Left lung (tissue), 10 donors: ENCODE measurements around the gene MSL2. TPM values are rescaled to one million over a fixed set of nuclear protein-coding genes. Genes with fewer than 3 reads are reported as not detected.
A peak's percentile ranks its signal among the peaks of the same experiment; 100 is the strongest.
"Not testable (repeated sequence)": the region's sequence is repeated elsewhere in the genome, so short reads cannot be mapped to it uniquely, and the experiment has no call there.

ENCODE experiments used
- ATAC-seq: fragments of 200-7000 bp; cut with Tn5 transposase; one replicate; pipeline ENCODE4 v1.9.1; 2020; ENCODE audit warnings: moderate library complexity
- DNase-seq, 4 donors: peaks; one replicate each; pipeline ENCODE4 v3.0.0-alpha.2; 2013 to 2020
- H3K27ac ChIP-seq, 2 donors: fragments of 200-600 bp; sonication (generic) in 1 of 2; one replicate each; pipeline versions ENCODE4 v1.5.0 to v1.8.0; 2020 to 2021
- H3K27me3 ChIP-seq, 2 donors: fragments of 200-600 bp; sonication (generic) in 1 of 2; one replicate each; pipeline versions ENCODE4 v1.5.0 to v1.8.0; 2020 to 2021
- H3K36me3 ChIP-seq, 2 donors: fragments of 200-600 bp; sonication (generic) in 1 of 2; one replicate each; pipeline versions ENCODE4 v1.5.0 to v1.8.0; 2020 to 2021
- H3K4me1 ChIP-seq, 2 donors: fragments of 200-600 bp; one replicate each; pipeline ENCODE4 v1.8.0; 2021
- H3K4me3 ChIP-seq, 2 donors: fragments of 200-600 bp; sonication (generic) in 1 of 2; one replicate each; pipeline versions ENCODE4 v1.5.0 to v1.8.0; 2020 to 2021; ENCODE audit warnings: mild to moderate bottlenecking in 1 of 2
- H3K9me3 ChIP-seq, 2 donors: fragments of 200-600 bp; sonication (generic) in 1 of 2; one replicate each; pipeline versions ENCODE4 v1.5.0 to v1.8.0; 2020 to 2021
- intact Hi-C, 2 donors: fragments of 100-400 bp; cut with DNase I; formaldehyde crosslinking; loops; one replicate each; pipeline versions ENCODE4 v1.11.2 to v1.14.2; 2022
- polyA plus RNA-seq, 6 donors: library from polyadenylated mRNA; unstranded; fragments of 120-200 nt; gene quantifications; one replicate each; pipeline ENCODE4 v1.2.1, GENCODE V29; 2013; ENCODE audit not compliant: insufficient read length in 6 of 6
- total RNA-seq, 2 donors: library from RNA; stranded (reverse); fragmentation: NEBNext Ultra II Directional; extraction: Animal tissue kit (Norgen Biotek cat#: 25700); gene quantifications; one replicate each; pipeline ENCODE4 v1.2.1, GENCODE V29; 2021
- TF ChIP-seq, protein P1 (sequence below), 2 donors: fragments of 200-600 bp; sonication (generic) in 1 of 2; IDR thresholded peaks; one replicate each; pipeline versions ENCODE4 v1.5.0 to v1.8.0; 2021; ENCODE audit warnings: antibody characterized with exemption in 2 of 2
- donor health status: DM: no; HTN: yes; CAD: no.
- donor health status: DM: no; HTN: no; CAD: no.

The MSL2 gene
- total and polyA plus RNA-seq, 8 donors = 25.8 to 51.3 (median 44.9) TPM

DNA sequence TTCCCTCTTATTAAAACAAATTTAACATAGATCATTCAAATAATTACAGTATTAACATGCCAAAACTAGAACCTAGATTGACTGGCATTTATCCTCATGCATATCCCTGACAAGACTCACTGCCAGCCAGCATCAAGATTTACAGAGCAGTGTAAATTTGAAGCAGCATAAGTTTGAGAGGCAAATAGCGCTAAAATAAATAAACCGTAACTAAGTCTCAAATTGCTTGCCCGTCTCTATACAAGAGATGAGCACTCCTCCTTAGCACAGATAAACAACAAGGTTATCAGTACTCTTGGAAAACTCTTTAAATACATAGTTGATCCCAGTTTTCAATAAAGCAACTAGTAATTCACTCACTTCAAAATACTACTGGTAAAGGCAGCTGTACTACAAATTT, 29.6 kb downstream of the MSL2 start:
- Histone ChIP-seq H3K4me3 (no peak overlapping the region), H3K9me3 (no peaks in the 10 kb centered on the region), H3K36me3 (no peaks in the 10 kb centered on the region), H3K27me3 (no peaks in the 10 kb centered on the region), H3K27ac (no peak overlapping the region), H3K4me1 (peaks cover 0 to 62% of the 10 kb centered on the region in 2 donors)
- TF ChIP-seq, protein P1, sequence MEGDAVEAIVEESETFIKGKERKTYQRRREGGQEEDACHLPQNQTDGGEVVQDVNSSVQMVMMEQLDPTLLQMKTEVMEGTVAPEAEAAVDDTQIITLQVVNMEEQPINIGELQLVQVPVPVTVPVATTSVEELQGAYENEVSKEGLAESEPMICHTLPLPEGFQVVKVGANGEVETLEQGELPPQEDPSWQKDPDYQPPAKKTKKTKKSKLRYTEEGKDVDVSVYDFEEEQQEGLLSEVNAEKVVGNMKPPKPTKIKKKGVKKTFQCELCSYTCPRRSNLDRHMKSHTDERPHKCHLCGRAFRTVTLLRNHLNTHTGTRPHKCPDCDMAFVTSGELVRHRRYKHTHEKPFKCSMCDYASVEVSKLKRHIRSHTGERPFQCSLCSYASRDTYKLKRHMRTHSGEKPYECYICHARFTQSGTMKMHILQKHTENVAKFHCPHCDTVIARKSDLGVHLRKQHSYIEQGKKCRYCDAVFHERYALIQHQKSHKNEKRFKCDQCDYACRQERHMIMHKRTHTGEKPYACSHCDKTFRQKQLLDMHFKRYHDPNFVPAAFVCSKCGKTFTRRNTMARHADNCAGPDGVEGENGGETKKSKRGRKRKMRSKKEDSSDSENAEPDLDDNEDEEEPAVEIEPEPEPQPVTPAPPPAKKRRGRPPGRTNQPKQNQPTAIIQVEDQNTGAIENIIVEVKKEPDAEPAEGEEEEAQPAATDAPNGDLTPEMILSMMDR (IDR thresholded peaks at IDR 0.05) = no peak
- peak; percentile 49 for ATAC-seq
- intact Hi-C loops = no loop called here
- no peak for DNase-seq

DNA sequence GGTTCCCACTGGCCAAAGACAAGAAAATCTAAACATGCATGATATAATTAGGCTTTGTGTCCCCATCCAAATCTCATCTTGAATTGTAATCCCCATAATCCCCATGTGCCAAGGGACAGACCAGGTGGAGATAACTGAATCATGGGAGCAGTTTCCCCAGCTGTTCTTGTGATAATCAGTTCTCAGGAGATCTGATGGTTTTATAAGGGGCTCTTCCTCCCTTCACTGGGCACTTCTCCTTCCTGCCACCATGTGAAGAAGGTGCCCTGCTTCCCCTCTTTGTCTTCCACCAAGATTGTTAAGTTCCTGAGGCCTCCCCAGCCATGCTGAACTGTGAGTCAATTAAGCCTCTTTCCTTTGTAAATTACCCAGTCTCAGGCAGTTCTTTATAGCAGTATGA, 32.5 kb downstream of the MSL2 start:
- H3K4me3 ChIP-seq, intact Hi-C loops, H3K36me3 ChIP-seq, H3K9me3 ChIP-seq, DNase-seq, H3K27ac ChIP-seq, H3K27me3 ChIP-seq, ATAC-seq: not testable (repeated sequence)
- peaks cover 0 to 56% of the 10 kb centered on the region in 2 donors for H3K4me1 ChIP-seq

DNA sequence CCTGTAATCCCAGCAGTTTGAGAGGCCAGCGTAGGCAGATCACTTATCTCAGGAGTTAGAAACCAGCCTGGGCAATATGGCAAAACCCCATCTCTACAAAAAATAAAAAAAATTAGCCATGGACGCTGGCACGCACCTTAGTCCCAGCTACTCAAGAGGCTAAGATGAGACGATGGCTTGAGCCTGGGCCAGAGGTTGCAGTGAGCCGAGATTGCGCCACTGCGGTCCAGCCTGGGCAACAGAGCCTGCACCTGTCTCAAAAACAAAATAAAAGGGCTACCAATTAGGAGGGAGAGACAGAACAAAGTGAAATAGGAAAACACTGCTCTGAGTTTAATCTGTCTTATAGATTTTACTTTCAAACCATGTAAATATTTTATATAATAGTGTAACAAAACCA, 33.8 kb downstream of the MSL2 start:
- Histone ChIP-seq H3K9me3 (no peaks in the 10 kb centered on the region), H3K27me3 (no peaks in the 10 kb centered on the region), H3K4me1 (peaks cover 0 to 62% of the 10 kb centered on the region in 2 donors), H3K36me3 (no peaks in the 10 kb centered on the region), H3K4me3 (no peak overlapping the region), H3K27ac (no peak overlapping the region)
- TF ChIP-seq, protein P1 (IDR thresholded peaks at IDR 0.05) = no peak
- no peak for DNase-seq
- intact Hi-C loops = no loop called here
- peak; percentile 60 for ATAC-seq

DNA sequence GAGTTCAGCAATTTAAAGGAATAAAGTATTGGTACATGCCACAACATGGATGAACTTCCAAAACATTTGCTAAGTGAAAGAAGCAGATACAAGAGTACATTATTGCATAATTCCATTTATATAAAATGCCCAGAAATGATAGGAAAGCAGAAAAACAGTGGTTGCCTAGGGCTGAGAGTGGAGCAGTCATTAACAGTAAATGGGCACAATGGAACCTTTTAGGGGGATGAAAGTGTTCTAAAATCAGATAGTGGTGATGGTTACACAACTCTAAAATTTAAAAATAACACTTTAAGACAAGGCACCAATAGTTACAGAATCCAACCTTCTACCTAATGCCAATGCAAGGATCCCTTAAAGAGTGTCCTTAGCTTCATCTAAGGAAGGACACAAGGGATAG, 34.6 kb downstream of the MSL2 start:
- peaks cover 0 to 54% of the 10 kb centered on the region in 2 donors for H3K4me1 ChIP-seq
- H3K27me3 ChIP-seq = no peaks in the 10 kb centered on the region
- no peak overlapping the region for H3K27ac ChIP-seq
- intact Hi-C loops = no loop called here
- ATAC-seq = no peak
- no peaks in the 10 kb centered on the region for H3K36me3 ChIP-seq
- TF ChIP-seq, protein P1 (IDR thresholded peaks at IDR 0.05) = no peak
- no peak for DNase-seq
- H3K4me3 ChIP-seq = no peak overlapping the region
- H3K9me3 ChIP-seq = no peaks in the 10 kb centered on the region

DNA sequence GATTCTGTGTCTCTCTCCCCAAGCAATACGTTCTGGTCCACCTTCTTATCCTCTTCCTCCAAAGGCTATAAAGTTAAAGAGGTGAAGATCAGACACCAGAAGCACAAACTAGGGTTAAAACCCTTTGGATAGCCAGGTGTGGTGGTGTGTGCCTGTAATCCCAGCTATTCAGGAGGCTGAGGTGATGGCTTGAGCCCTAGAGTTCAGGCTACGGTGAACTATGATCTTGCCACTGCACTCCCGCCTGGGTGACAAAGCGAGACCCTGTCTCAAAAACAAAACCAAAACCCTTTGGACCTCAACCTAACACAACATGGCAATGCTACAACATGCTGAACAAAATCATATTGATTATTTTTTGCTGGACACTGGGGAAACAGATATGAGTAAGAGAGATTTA, 43.2 kb downstream of the MSL2 start:
- DNase-seq = no peak
- no peak for ATAC-seq
- Histone ChIP-seq H3K36me3 (peaks cover 0 to 23% of the 10 kb centered on the region in 2 donors), H3K27me3 (no peaks in the 10 kb centered on the region), H3K4me3 (no peak overlapping the region), H3K9me3 (no peaks in the 10 kb centered on the region), H3K4me1 (peaks cover 5 to 24% of the 10 kb centered on the region in 2 donors), H3K27ac (no peak overlapping the region)
- TF ChIP-seq, protein P1 (IDR thresholded peaks at IDR 0.05) = no peak
- intact Hi-C loops = no loop called here

DNA sequence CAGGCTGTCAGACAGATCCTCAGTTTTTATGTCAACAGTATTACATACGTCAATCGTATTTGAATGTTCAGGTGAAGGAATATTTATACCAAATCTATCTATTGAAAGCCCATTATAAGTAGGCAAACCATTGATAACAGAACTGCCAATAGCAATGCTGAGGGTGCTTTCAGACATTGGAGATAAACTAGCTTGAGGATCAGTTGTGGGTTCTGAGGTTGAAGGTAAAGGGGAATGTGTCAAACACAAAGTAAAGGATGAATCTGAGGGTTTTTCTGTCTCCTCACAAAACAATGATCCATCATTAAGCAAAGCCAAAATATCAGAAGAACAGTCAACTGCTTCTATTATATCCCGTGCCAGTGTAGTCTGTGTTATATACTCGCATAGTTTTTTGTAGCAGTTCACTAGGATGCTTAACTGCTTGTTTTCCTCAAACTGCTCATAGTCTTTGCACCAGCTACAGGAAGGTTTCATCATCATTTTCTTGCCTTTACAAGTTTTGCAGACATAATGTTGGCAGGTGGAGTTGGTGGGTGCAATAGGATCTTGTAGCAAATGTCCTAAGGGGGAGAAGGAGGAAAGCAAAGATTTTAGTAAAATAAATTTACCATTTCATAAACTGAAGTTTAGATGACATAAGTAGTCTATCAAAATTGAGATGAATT, 43.8 kb downstream of the MSL2 start:
- intact Hi-C loops = no loop called here
- TF ChIP-seq, protein P1 (IDR thresholded peaks at IDR 0.05) = no peak

More for the DNA sequence above, 43.8 kb downstream of the MSL2 start:
- peaks cover 5 to 19% of the 10 kb centered on the region in 2 donors for H3K4me1 ChIP-seq
- DNase-seq (no peak), ATAC-seq (no peak)
- peaks cover 0 to 23% of the 10 kb centered on the region in 2 donors for H3K36me3 ChIP-seq
- H3K27me3 ChIP-seq = no peaks in the 10 kb centered on the region
- H3K27ac ChIP-seq = no peak overlapping the region
- no peaks in the 10 kb centered on the region for H3K9me3 ChIP-seq
- no peak overlapping the region for H3K4me3 ChIP-seq
